GM12875 (cell line): ENCODE results near the gene STON2.
"Not testable (repeated sequence)": the region's sequence is repeated elsewhere in the genome, so short reads cannot be mapped to it uniquely, and the experiment has no call there.

Experiments used
- H3K4me3 ChIP-seq: one replicate; pipeline ENCODE4 v1.5.1; 2011; ENCODE audit warnings: low read depth, low read length, control low read depth
- TF ChIP-seq, protein P1 (sequence below): IDR thresholded peaks from 2 replicates; pipeline ENCODE4 v1.5.1; 2011; ENCODE audit warnings: low read depth, mild to moderate bottlenecking, control low read depth, inconsistent platforms, low read length, moderate library complexity, borderline replicate concordance; ENCODE audit not compliant: insufficient read depth

Gene STON2

DNA sequence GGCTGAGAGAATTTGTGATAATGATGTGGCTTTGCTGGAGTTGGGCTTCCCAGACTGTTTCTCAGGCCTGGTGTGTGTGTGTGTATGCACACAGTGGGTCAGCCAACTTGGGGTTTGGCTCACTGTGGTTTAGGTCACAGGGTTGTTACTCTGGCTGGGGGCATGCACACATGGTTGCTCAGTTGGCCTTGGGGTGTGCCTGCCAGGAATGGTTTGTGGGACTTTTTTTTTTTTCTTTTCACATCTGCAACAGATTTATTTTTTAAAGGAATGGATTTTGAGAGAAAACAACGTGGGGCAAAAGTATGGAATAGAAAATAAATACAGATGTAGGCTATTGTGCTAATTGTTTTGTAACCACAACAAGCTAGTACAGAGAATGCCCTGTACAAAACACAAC is 154.4 kb downstream of the STON2 start:
- H3K4me3 ChIP-seq, result no peak overlapping the region
- TF ChIP-seq, protein P1, sequence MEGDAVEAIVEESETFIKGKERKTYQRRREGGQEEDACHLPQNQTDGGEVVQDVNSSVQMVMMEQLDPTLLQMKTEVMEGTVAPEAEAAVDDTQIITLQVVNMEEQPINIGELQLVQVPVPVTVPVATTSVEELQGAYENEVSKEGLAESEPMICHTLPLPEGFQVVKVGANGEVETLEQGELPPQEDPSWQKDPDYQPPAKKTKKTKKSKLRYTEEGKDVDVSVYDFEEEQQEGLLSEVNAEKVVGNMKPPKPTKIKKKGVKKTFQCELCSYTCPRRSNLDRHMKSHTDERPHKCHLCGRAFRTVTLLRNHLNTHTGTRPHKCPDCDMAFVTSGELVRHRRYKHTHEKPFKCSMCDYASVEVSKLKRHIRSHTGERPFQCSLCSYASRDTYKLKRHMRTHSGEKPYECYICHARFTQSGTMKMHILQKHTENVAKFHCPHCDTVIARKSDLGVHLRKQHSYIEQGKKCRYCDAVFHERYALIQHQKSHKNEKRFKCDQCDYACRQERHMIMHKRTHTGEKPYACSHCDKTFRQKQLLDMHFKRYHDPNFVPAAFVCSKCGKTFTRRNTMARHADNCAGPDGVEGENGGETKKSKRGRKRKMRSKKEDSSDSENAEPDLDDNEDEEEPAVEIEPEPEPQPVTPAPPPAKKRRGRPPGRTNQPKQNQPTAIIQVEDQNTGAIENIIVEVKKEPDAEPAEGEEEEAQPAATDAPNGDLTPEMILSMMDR, result no peak

DNA sequence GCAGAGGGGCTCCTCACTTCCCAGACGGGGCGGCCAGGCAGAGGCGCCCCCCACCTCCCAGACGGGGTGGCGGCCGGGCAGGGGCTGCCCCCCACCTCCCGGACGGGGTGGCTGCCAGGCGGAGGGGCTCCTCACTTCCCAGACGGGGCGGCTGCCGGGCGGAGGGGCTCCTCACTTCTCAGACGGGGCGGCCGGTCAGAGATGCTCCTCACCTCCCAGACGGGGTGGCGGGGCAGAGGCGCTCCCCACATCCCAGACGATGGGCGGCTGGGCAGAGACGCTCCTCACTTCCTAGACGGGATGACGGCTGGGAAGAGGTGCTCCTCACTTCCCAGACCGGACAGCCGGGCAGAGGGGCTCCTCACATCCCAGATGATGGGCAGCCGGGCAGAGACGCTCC is 155.7 kb downstream of the STON2 start:
- H3K4me3 ChIP-seq, result not testable (repeated sequence)

DNA sequence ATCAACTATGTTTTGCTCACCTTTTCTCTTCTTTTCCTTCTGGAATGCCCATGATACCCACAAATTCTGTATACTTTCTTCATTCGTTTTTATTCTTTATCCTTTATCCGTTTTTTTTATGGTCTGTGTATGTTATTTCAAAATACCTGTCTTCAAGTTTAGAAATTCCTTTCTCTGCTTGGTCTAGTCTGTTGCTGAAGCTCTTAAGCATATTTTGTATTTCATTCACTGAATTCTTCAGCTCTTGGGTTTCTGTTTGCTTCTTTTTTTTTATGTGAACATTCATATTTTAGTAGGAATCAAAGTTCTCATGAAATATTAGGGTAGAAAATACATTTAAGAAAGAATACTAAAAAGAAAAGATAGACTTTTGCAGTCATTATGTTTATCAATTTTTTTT is 156.6 kb downstream of the STON2 start:
- TF ChIP-seq, protein P1, result no peak

DNA sequence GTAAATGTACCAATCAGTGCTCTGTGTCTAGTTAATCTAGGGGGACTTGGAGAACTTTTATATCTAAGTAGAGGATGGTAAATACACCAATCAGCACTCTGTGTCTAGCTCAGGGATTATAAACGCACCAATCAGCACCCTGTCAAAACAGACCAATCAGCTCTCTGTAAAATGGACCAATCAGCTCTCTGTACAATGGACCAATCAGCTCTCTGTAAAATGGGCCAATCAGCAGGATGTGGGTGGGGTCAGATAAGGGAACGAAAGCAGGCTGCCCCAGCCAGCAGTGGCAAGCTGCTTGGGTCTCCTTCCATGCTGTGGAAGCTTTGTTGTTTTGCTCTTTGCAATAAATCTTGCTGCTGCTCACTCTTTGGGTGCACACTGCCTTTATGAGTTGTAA is 163.3 kb downstream of the STON2 start:
- not testable (repeated sequence) for H3K4me3 ChIP-seq

More for the DNA sequence above, 156.6 kb downstream of the STON2 start:
- no peak overlapping the region for H3K4me3 ChIP-seq

DNA sequence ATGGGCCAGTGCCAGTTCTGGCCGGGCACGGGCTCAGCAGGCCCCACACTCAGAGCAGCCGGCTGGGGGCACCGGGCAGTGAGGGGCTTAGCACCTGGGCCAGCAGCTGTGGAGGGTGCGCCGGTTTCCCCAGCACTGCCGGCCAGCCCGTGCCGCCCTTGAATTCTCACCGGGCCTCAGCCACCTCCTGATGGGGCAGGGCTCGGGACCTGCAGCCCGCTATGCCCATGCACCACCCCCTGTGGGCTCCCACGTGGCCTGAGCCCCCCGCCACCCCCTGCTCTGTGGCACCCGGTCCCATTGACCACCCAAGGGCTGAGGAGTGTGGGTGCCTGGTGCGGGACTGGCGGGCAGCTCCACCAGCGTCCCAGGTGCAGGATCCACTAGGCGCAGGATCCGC is 164.0 kb downstream of the STON2 start:
- H3K4me3 ChIP-seq, result no peak overlapping the region
- TF ChIP-seq, protein P1, result no peak

DNA sequence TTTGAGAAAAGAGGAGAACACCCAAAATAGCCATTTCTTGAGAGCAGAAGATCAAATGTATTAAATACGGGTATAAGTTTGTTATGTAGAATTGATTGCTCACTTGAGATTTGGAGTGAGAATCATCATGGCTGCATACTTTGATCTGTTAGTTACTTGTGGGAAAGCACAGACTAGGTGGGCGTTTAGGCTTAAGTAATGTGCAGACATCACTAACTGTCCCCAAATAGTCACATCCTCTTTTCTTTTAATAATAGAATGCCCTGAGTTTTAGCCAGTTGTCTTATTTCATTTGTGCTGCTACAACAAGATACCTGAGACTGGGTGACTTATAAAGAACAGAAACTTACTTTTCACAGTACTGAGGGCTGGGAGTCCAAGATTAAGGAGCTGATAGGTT is 165.0 kb downstream of the STON2 start:
- TF ChIP-seq, protein P1, result no peak
- no peak overlapping the region for H3K4me3 ChIP-seq

DNA sequence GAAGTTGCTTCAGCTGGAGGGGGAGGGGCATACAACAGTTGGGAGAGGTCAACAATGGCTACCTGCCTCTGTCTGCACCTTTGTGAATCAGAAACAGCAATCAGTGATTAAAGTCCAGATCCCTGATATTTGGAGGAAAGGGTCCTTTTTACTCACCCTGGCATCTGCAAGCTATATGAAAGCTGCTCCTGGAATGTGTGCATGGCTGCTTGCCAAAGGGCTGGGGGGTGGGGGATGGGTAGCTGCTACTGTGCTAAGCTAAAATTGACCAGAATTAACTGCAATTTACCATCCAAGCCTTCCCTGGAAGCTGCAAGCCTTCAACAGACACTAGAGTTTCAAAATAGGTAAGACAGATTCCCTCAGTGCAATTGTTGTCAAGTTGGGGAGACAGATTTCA is 165.8 kb downstream of the STON2 start:
- no peak overlapping the region for H3K4me3 ChIP-seq
- TF ChIP-seq, protein P1, result no peak

DNA sequence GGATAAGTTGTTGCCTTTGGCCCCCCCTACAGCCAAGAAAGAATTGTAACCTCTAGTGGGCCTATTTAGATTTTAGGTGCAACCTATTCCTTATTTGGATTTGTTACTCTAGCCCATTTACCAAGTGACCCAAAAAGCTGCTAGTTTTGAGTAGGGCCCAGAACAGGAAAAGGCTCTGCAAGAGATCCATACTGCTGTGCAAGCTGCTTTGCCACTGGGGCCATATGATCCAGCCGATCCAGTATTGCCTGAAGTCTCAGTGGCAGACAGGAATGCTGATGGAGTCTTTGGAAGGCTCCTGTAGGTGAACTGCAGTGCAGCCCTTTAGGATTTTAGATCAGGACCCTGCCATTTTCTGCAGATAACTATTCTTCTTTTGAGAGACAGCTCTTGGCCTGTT is 166.5 kb downstream of the STON2 start:
- TF ChIP-seq, protein P1, result no peak
- H3K4me3 ChIP-seq, result no peak overlapping the region
